Muscle layer of colon (tissue), 2 donors: ENCODE measurements around the gene ZSWIM9.
"Not testable (repeated sequence)": the region's sequence is repeated elsewhere in the genome, so short reads cannot be mapped to it uniquely, and the experiment has no call there.

Experiments
- H3K27ac ChIP-seq: one replicate; pipeline ENCODE4 v1.7.0; 2013; ENCODE audit warnings: low read depth, mild to moderate bottlenecking, low read length, moderate library complexity
- H3K27me3 ChIP-seq, 2 donors: one replicate each; pipeline ENCODE4 v1.7.0; 2013; ENCODE audit warnings: low read length in 2 of 2, mild to moderate bottlenecking in 2 of 2; ENCODE audit not compliant: insufficient read depth in 2 of 2, control insufficient read depth in 1 of 2
- H3K36me3 ChIP-seq: one replicate; pipeline ENCODE4 v1.7.0; 2013; ENCODE audit warnings: mild to moderate bottlenecking, low read length; ENCODE audit not compliant: insufficient read depth
- H3K4me1 ChIP-seq: one replicate; pipeline ENCODE4 v1.7.0; 2013; ENCODE audit warnings: mild to moderate bottlenecking, low read length; ENCODE audit not compliant: insufficient read depth
- H3K4me3 ChIP-seq, 2 donors: one replicate each; pipeline ENCODE4 v1.7.0; 2013; ENCODE audit warnings: low read length in 2 of 2, low read depth in 1 of 2, mild to moderate bottlenecking in 1 of 2, moderate library complexity in 1 of 2
- H3K9ac ChIP-seq: one replicate; pipeline ENCODE4 v1.7.0; 2013; ENCODE audit warnings: low read length
- H3K9me3 ChIP-seq: one replicate; pipeline ENCODE4 v1.7.0; 2013; ENCODE audit warnings: mild to moderate bottlenecking, low read length
- donor health status: abdominal sarcoma.
- donor health status: Adenocarcinoma of cecum.

Gene ZSWIM9

GRCh38 chr19:48230555-48231129 lies 60.2 kb downstream of the ZSWIM9 start:
- Histone ChIP-seq H3K27ac (no peak overlapping the region), H3K4me3 (no peak overlapping the region), H3K4me1 (no peaks in the 10 kb centered on the region), H3K9me3 (no peaks in the 10 kb centered on the region), H3K27me3 (no peaks in the 10 kb centered on the region), H3K9ac (no peak overlapping the region), H3K36me3 (peaks cover 31% of the 10 kb centered on the region)

GRCh38 chr19:48237057-48237456 lies 66.6 kb downstream of the ZSWIM9 start:
- H3K9me3 ChIP-seq = no peaks in the 10 kb centered on the region
- no peaks in the 10 kb centered on the region for H3K4me1 ChIP-seq
- no peak overlapping the region for H3K27ac ChIP-seq
- H3K27me3 ChIP-seq = no peaks in the 10 kb centered on the region
- H3K36me3 ChIP-seq = peaks cover 44% of the 10 kb centered on the region
- no peak overlapping the region for H3K9ac ChIP-seq
- no peak overlapping the region for H3K4me3 ChIP-seq

- no peak overlapping the region for H3K27ac ChIP-seq
- H3K4me3 ChIP-seq = no peak overlapping the region
- no peaks in the 10 kb centered on the region for H3K4me1 ChIP-seq
- H3K9ac ChIP-seq = no peak overlapping the region
- H3K27me3 ChIP-seq = no peaks in the 10 kb centered on the region
- H3K36me3 ChIP-seq = peaks cover 30% of the 10 kb centered on the region
- no peaks in the 10 kb centered on the region for H3K9me3 ChIP-seq
Measured at GRCh38 chr19:48239120-48239519, 68.6 kb downstream of the ZSWIM9 start.

- Histone ChIP-seq H3K9ac (no peak overlapping the region), H3K4me3 (no peak overlapping the region), H3K27ac (no peak overlapping the region), H3K27me3 (no peaks in the 10 kb centered on the region), H3K9me3 (no peaks in the 10 kb centered on the region), H3K4me1 (no peaks in the 10 kb centered on the region), H3K36me3 (peaks cover 25% of the 10 kb centered on the region)
Measured at GRCh38 chr19:48239582-48240141, 69.2 kb downstream of the ZSWIM9 start.

GRCh38 chr19:48241771-48242170 lies 71.3 kb downstream of the ZSWIM9 start:
- H3K27me3 ChIP-seq, H3K4me3 ChIP-seq, H3K9me3 ChIP-seq, H3K9ac ChIP-seq, H3K27ac ChIP-seq, H3K4me1 ChIP-seq: not testable (repeated sequence)
- H3K36me3 ChIP-seq = peaks cover 27% of the 10 kb centered on the region

- Histone ChIP-seq H3K4me3 (no peak overlapping the region), H3K9me3 (no peaks in the 10 kb centered on the region), H3K36me3 (peaks cover 21% of the 10 kb centered on the region), H3K9ac (no peak overlapping the region), H3K4me1 (no peaks in the 10 kb centered on the region), H3K27me3 (no peaks in the 10 kb centered on the region), H3K27ac (no peak overlapping the region)
Measured at GRCh38 chr19:48244281-48244680, 73.8 kb downstream of the ZSWIM9 start.

GRCh38 chr19:48246101-48246500 lies 75.6 kb downstream of the ZSWIM9 start:
- H3K27ac ChIP-seq = no peak overlapping the region
- H3K9me3 ChIP-seq = no peaks in the 10 kb centered on the region
- no peak overlapping the region for H3K9ac ChIP-seq
- H3K27me3 ChIP-seq = no peaks in the 10 kb centered on the region
- H3K4me1 ChIP-seq = no peaks in the 10 kb centered on the region
- peaks cover 7% of the 10 kb centered on the region for H3K36me3 ChIP-seq
- H3K4me3 ChIP-seq = no peak overlapping the region

- H3K9ac ChIP-seq = no peak overlapping the region
- peaks cover 7% of the 10 kb centered on the region for H3K36me3 ChIP-seq
- no peaks in the 10 kb centered on the region for H3K9me3 ChIP-seq
- H3K4me1 ChIP-seq = no peaks in the 10 kb centered on the region
- H3K27ac ChIP-seq = no peak overlapping the region
- no peak overlapping the region for H3K4me3 ChIP-seq
- no peaks in the 10 kb centered on the region for H3K27me3 ChIP-seq
Measured at GRCh38 chr19:48247212-48247611, 76.7 kb downstream of the ZSWIM9 start.
